ENCODE data around the gene SMIM3.
A peak's percentile ranks its signal among the peaks of the same experiment; 100 is the strongest.
"Not testable (repeated sequence)": the region's sequence is repeated elsewhere in the genome, so short reads cannot be mapped to it uniquely, and the experiment has no call there.

The SMIM3 gene, protein sequence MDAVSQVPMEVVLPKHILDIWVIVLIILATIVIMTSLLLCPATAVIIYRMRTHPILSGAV

DNA sequence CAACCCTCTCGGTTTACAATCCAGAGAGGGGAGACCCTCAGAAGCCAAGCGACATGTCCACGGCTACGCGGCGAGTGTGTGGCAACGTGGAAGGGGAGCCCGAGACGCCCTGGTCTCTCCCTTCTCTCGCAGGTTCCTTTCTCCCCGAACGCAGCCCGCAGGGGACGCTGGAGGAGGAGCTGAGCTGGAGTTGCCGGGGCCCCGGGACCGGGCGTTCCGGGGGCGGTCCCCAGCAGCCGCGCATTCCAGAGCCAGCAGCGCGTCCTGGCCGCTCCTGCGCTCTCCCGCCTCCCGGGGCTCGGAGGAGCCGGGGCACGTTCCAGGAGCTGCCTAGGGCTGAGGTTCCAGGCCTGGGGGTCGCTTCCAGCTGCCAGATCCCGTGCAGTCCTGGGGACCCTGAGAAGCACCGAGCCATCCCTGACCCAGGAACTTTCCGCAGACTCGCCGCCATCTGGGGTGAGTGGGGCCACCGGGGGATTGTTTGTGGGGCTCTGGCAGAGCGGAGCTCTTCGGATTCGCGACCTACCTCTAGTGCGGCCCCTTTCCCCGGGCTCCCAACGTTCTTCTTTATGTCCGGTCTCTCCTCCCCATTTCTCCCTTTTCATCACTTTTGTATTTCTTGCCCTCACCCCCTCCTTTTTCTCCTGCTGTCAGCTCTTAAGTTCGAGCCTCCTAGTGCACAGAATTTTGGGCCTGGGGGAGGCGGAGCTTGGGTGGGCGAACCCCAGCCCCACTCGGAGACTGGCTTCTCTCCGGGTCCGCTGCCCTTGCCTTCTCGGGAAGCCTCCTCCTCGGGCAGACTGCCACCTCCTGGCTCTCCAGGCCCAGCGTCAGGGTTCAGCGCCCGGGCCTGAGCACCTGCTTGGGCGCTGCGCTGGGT, at the start of gene SMIM3:
SMIM3 (plus strand) TSS at position 241 of the 880 bp plus-strand sequence. CDS start 16,684 bp downstream, outside the sequence.
- Histone ChIP-seq H3K27ac (ENCODE audit: low read depth, low read length) (peak within 1 kb of the TSS; percentile 61), H3K9ac (ENCODE audit: low read depth, low read length) (peak within 1 kb of the TSS; percentile 65), H3K9me3 (ENCODE audit: control insufficient read depth, insufficient read depth, low read length) (no peaks in the 10 kb centered on the region), H3K27me3 (ENCODE audit: control insufficient read depth, insufficient read depth, low read length) (peaks cover 24% of the 10 kb centered on the region), H3K4me3 (ENCODE audit: low read depth, low read length) (peak within 1 kb of the TSS; percentile 88), H3K4me1 (ENCODE audit: control insufficient read depth, insufficient read depth, low read length) (peaks cover 20% of the 10 kb centered on the region), H3K36me3 (ENCODE audit: control insufficient read depth, insufficient read depth, low read length) (no peaks in the 10 kb centered on the region)

DNA sequence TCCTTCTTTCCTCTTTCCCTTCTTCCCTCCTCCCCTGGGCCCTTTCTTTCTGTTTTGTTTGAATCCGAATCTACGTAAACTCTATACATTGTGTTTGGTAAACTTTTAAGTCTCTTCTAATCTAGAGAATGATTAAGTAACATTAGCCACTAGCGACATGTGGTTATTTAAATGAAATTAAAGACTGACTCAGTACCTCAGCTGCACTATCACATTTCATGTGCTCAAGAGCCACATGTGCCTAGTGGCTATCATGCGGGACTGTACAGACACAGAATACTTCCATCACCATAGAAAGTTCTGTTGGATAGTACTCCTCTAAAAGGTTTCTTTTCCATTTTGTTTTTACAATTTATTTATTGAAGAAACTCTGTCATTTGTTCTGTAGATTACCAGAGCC, 48.7 kb upstream of the SMIM3 start:
- H3K27ac ChIP-seq (ENCODE audit: low read depth, low read length): no peak overlapping the region
- no peak overlapping the region for H3K4me3 ChIP-seq (ENCODE audit: low read depth, low read length)
- no peaks in the 10 kb centered on the region for H3K9me3 ChIP-seq (ENCODE audit: control insufficient read depth, insufficient read depth, low read length)
- no peaks in the 10 kb centered on the region for H3K4me1 ChIP-seq (ENCODE audit: control insufficient read depth, insufficient read depth, low read length)
- no peaks in the 10 kb centered on the region for H3K27me3 ChIP-seq (ENCODE audit: control insufficient read depth, insufficient read depth, low read length)
- no peak overlapping the region for H3K9ac ChIP-seq (ENCODE audit: low read depth, low read length)
- peaks cover 72% of the 10 kb centered on the region for H3K36me3 ChIP-seq (ENCODE audit: control insufficient read depth, insufficient read depth, low read length)

DNA sequence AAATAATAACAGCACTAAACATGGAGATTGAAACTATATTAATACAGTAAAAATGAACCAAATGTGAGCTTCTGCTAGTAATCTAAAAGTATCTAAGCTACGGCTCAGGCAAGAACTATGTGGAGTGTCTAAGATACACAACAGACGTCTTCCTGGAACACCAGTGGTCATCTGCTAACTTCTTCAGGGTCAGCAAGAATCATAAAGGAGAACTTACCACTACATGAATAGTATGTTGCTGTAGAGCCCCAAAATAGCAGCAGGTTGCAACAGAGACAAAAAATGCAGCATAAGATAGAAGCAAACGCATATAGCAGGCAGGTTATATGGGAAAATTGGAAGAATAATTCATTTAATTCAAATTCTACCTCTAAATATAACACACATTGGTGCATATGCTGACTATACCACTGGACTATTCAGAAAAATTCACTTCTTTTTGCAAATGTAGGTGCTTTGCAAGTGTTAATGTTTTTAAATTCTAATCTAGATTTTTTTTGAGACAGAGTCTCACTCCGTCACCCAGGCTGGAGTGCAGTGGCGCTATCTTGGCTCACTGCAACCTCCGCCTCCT, 46.8 kb upstream of the SMIM3 start:
- Histone ChIP-seq H3K4me1 (ENCODE audit: control insufficient read depth, insufficient read depth, low read length) (no peaks in the 10 kb centered on the region), H3K27me3 (ENCODE audit: control insufficient read depth, insufficient read depth, low read length) (no peaks in the 10 kb centered on the region), H3K4me3 (ENCODE audit: low read depth, low read length) (no peak overlapping the region), H3K36me3 (ENCODE audit: control insufficient read depth, insufficient read depth, low read length) (peaks cover 60% of the 10 kb centered on the region), H3K27ac (ENCODE audit: low read depth, low read length) (no peak overlapping the region), H3K9ac (ENCODE audit: low read depth, low read length) (no peak overlapping the region), H3K9me3 (ENCODE audit: control insufficient read depth, insufficient read depth, low read length) (no peaks in the 10 kb centered on the region)

DNA sequence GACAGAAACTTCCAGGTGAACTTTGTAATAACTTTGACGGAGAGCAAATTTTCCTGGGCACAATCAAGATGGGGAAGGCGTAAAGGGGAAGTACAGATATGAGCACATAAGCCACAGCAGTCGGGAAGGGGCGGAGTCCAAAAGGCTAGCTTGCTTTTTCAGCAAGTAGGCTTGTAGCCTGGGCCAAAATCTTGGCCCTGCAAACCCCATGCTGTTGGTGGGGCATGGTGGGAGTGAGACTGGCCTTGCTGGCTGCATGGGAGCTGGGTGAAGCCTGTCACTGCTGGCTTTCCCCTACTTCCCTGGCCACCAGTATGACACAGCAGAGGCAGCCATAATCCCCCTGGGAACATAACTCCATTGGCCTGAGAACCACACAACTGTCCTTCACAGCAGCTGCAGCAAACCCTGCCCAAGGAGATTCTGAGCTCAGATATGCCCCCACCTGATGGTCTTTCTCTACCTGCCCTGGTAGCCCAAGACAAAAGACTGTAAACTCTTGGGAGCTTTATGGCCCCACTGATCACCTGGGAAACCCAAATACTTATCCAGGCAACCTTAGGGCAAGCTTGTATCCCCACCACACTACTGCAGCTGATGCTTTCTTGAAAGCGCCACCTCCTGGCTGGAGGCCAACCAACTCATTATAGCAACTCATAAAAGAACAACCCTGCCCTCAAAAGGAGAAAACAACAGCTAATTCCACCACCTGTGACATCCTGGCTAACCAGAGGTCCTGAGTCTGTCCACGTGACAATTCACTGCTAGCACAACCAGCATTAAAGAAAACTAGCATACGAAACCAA, 43.8 kb upstream of the SMIM3 start:
- Histone ChIP-seq H3K36me3 (ENCODE audit: control insufficient read depth, insufficient read depth, low read length) (peaks cover 37% of the 10 kb centered on the region), H3K9ac (ENCODE audit: low read depth, low read length) (no peak overlapping the region), H3K27ac (ENCODE audit: low read depth, low read length) (no peak overlapping the region), H3K4me3 (ENCODE audit: low read depth, low read length) (no peak overlapping the region), H3K9me3 (ENCODE audit: control insufficient read depth, insufficient read depth, low read length) (no peaks in the 10 kb centered on the region), H3K4me1 (ENCODE audit: control insufficient read depth, insufficient read depth, low read length) (peaks cover 10% of the 10 kb centered on the region; the same call in 1 of the 2 replicates), H3K27me3 (ENCODE audit: control insufficient read depth, insufficient read depth, low read length) (no peaks in the 10 kb centered on the region)

DNA sequence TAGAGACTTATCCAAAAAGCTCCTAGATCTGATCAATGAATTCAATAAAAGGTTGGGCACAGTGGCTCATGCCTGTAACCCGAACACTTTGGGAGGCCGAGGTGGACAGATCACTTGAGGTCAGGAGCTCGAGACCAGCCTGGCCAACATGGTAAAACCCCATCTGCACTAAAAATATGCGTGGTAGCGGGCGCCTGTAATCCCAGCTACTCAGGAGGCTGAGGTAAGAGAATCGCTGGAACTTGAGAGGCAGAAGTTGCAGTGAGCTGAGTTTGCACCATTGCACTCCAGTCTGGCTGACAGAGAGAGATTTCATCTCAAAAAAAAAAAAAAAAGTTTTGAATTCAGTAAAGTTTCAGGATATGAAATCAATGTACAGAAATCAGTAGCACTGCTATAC, 39.7 kb upstream of the SMIM3 start:
- Histone ChIP-seq H3K9me3 (ENCODE audit: control insufficient read depth, insufficient read depth, low read length) (no peaks in the 10 kb centered on the region), H3K4me1 (ENCODE audit: control insufficient read depth, insufficient read depth, low read length) (peaks cover 10% of the 10 kb centered on the region; the same call in 1 of the 2 replicates), H3K9ac (ENCODE audit: low read depth, low read length) (no peak overlapping the region), H3K27ac (ENCODE audit: low read depth, low read length) (no peak overlapping the region), H3K36me3 (ENCODE audit: control insufficient read depth, insufficient read depth, low read length) (peaks cover 11% of the 10 kb centered on the region), H3K27me3 (ENCODE audit: control insufficient read depth, insufficient read depth, low read length) (no peaks in the 10 kb centered on the region), H3K4me3 (ENCODE audit: low read depth, low read length) (no peak overlapping the region)

DNA sequence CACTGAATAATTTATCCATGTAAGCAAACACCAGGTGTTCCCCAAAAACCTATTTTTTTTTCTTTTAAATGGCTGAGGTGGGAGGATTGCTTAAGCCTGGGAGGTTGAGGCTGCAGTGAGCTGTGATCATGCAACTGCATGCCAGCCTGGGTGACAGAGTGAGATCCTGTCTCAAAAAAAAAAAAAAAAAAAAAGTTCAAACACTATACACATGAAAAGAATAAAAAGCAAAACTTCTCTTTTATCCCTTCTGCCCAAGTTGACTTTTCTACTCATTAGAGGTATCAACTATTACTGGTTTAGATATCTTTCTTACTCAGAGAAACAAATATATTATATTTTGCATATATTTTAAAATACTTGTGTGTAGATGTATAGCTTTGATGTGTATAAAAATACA, 37.6 kb upstream of the SMIM3 start:
- peaks cover 10% of the 10 kb centered on the region; the same call in 1 of the 2 replicates for H3K4me1 ChIP-seq (ENCODE audit: control insufficient read depth, insufficient read depth, low read length)
- H3K9ac ChIP-seq (ENCODE audit: low read depth, low read length): no peak overlapping the region
- H3K4me3 ChIP-seq (ENCODE audit: low read depth, low read length): no peak overlapping the region
- peaks cover 11% of the 10 kb centered on the region for H3K36me3 ChIP-seq (ENCODE audit: control insufficient read depth, insufficient read depth, low read length)
- H3K9me3 ChIP-seq (ENCODE audit: control insufficient read depth, insufficient read depth, low read length): no peaks in the 10 kb centered on the region
- H3K27ac ChIP-seq (ENCODE audit: low read depth, low read length): no peak overlapping the region
- H3K27me3 ChIP-seq (ENCODE audit: control insufficient read depth, insufficient read depth, low read length): no peaks in the 10 kb centered on the region

DNA sequence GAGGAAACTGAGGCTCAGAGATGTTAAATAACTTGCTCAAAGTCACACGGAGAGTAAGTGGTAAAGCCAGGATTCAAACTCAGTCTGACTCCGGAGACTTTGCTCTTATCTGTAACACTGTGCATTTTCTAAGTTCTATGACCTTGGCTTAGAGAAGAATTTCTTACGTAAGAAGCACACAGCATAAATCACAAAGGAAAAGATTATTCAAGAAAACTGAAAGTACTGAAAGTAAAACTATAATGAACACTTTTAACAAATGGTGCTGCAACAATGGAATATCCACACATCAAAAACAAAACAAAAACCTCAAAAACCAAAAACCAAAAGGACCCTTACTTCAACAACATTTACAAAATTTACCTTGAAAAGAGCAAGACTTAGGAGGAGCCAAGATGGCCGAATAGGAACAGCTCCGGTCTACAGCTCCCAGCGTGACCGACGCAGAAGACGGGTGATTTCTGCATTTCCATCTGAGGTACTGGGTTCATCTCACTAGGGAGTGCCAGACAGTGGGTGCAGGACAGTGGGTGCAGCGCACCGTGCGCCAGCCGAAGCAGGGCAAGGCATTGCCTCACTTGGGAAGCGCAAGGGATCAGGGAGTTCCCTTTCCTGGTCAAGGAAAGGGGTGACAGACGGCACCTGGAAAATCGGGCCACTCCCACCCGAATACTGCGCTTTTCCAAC, 36.0 kb upstream of the SMIM3 start:
- H3K4me1 ChIP-seq (ENCODE audit: control insufficient read depth, insufficient read depth, low read length); H3K9me3 ChIP-seq (ENCODE audit: control insufficient read depth, insufficient read depth, low read length); H3K4me3 ChIP-seq (ENCODE audit: low read depth, low read length); H3K27me3 ChIP-seq (ENCODE audit: control insufficient read depth, insufficient read depth, low read length); H3K27ac ChIP-seq (ENCODE audit: low read depth, low read length); H3K9ac ChIP-seq (ENCODE audit: low read depth, low read length): not testable (repeated sequence)
- H3K36me3 ChIP-seq (ENCODE audit: control insufficient read depth, insufficient read depth, low read length): peaks cover 11% of the 10 kb centered on the region

DNA sequence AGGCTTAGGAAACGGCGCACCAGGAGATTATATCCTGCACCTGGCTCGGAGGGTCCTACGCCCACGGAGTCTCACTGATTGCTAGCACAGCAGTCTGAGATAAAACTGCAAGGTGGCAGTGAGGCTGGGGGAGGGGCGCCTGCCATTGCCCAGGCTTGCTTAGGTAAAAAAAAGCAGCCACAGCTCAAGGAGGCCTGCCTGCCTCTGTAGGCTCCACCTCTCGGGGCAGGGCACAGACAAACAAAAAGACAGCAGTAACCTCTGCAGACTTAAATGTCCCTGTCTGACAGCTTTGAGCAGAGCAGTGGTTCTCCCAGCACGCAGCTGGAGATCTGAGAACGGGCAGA, 35.4 kb upstream of the SMIM3 start:
- H3K36me3 ChIP-seq (ENCODE audit: control insufficient read depth, insufficient read depth, low read length): peaks cover 11% of the 10 kb centered on the region
- H3K9ac ChIP-seq (ENCODE audit: low read depth, low read length); H3K4me1 ChIP-seq (ENCODE audit: control insufficient read depth, insufficient read depth, low read length); H3K9me3 ChIP-seq (ENCODE audit: control insufficient read depth, insufficient read depth, low read length); H3K4me3 ChIP-seq (ENCODE audit: low read depth, low read length); H3K27ac ChIP-seq (ENCODE audit: low read depth, low read length); H3K27me3 ChIP-seq (ENCODE audit: control insufficient read depth, insufficient read depth, low read length): not testable (repeated sequence)

DNA sequence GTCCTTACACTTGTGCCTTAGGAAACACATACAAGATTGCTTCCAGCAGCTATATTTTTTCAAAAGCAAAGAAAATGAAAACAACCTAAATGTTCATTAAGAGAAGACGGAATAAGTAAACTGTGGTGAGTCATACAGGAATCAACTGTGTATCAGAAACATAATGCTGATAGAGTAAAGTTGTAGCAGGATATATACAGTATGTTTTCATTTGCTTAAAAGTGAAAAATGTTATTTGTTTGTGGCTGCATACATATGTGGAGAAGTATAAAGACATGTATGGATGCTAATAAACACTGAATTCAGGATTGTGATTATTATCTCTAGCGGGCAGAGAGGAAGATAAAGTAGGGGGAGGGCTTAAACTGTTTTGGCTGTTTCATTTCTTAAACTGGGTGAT, 28.1 kb upstream of the SMIM3 start:
- no peak overlapping the region for H3K9ac ChIP-seq (ENCODE audit: low read depth, low read length)

DNA sequence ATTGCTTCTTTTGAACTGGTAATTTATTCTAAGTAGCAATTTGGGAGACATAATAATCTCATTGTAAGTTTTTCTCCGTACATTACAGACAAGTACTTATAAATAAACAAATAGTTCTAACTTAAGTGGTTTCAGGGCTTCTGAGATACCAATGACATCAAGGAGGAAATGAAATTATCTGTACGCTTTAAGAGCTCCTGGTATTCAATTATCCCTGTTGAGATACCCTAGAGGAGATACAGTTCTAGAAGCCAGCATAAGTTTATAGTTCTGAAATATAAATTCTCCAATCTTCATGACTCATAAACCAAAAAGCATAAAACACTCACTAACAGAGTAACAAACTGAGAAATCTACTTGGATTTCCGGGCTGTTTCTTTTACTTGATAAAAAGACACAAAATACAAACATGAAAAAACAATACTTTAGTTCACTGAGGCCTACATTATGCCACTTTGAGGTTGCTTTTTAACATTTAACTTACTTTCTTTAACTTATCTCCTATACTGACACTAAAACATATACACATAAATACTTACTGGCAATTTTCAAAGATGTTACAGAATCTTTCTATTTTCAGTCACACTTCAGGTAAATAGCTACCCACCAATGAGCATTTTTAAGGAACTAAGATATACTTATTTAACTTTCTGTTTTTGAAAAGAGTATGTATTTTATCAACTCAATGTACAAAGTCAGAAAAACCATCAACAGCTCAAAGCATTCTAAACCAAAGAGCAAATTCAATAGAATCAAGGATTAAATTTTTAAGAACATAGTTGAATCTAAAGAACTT, 27.3 kb upstream of the SMIM3 start:
- Histone ChIP-seq H3K4me1 (ENCODE audit: control insufficient read depth, insufficient read depth, low read length) (no peaks in the 10 kb centered on the region), H3K9me3 (ENCODE audit: control insufficient read depth, insufficient read depth, low read length) (no peaks in the 10 kb centered on the region), H3K27me3 (ENCODE audit: control insufficient read depth, insufficient read depth, low read length) (no peaks in the 10 kb centered on the region), H3K36me3 (ENCODE audit: control insufficient read depth, insufficient read depth, low read length) (peaks cover 63% of the 10 kb centered on the region), H3K9ac (ENCODE audit: low read depth, low read length) (no peak overlapping the region), H3K27ac (ENCODE audit: low read depth, low read length) (no peak overlapping the region), H3K4me3 (ENCODE audit: low read depth, low read length) (no peak overlapping the region)

More for the DNA sequence above, 28.1 kb upstream of the SMIM3 start:
- H3K27ac ChIP-seq (ENCODE audit: low read depth, low read length): no peak overlapping the region
- no peak overlapping the region for H3K4me3 ChIP-seq (ENCODE audit: low read depth, low read length)
- H3K4me1 ChIP-seq (ENCODE audit: control insufficient read depth, insufficient read depth, low read length): no peaks in the 10 kb centered on the region
- no peaks in the 10 kb centered on the region for H3K27me3 ChIP-seq (ENCODE audit: control insufficient read depth, insufficient read depth, low read length)
- no peaks in the 10 kb centered on the region for H3K9me3 ChIP-seq (ENCODE audit: control insufficient read depth, insufficient read depth, low read length)
- peaks cover 59% of the 10 kb centered on the region for H3K36me3 ChIP-seq (ENCODE audit: control insufficient read depth, insufficient read depth, low read length)

All from HUES48 (cell line).